Endothelial cell of umbilical vein (primary cell): Measurements from ENCODE around the gene NFS1. TPM values are rescaled to one million over a fixed set of nuclear protein-coding genes. Genes with fewer than 3 reads are reported as not detected.
A peak's percentile ranks its signal among the peaks of the same experiment; 100 is the strongest.

ENCODE experiments used
- BruUV-seq: library from RNA; stranded (reverse); fragments of 400-500 nt; replicated peaks from 2 replicates; lab custom pipeline; 2021; lab: Mats Ljungman, UMichigan
- CTCF ChIA-PET: fragments of 300-600, 350-600 bp; sonication (Branson Sonifier 250); formaldehyde crosslinking; loops from one replicate; lab custom pipeline; 2021; ENCODE audit warnings: antibody characterized with exemption, inconsistent platforms; lab: Charles Lee
- POLR2A ChIA-PET: fragments of 300-600, 350-600 bp; sonication (Branson Sonifier 250); formaldehyde crosslinking; loops from one replicate; lab custom pipeline; 2021; ENCODE audit warnings: antibody characterized with exemption, inconsistent platforms; lab: Charles Lee
- DNase-seq: peaks from one replicate; pipeline ENCODE4 v3.0.0-alpha.2; 2011; ENCODE audit warnings: low read depth, low spot score
- FAIRE-seq: peaks from 2 replicates; lab custom pipeline; 2011; peaks lifted over from hg19 to GRCh38; lab: Jason Lieb, UNC
- H2AFZ ChIP-seq: 2 replicates; pipeline ENCODE4 v1.6.0; 2012; ENCODE audit warnings: low read depth, low read length, control low read depth, inconsistent platforms
- H3K27ac ChIP-seq: 2 replicates; pipeline ENCODE4 v1.5.1; 2011; ENCODE audit warnings: low read depth, mild to moderate bottlenecking, control low read depth, low read length, moderate library complexity; ENCODE audit not compliant: insufficient read depth
- H3K27me3 ChIP-seq, 2 experiments: 2 replicates each; pipeline versions ENCODE4 v1.6.0 to v1.6.1; 2011; ENCODE audit warnings: low read length in 2 of 2, mixed read lengths in 1 of 2; ENCODE audit not compliant: control insufficient read depth in 2 of 2, insufficient read depth in 2 of 2
- H3K36me3 ChIP-seq, 2 experiments: 2 replicates in 1 of 2; 3 replicates in 1 of 2; pipeline ENCODE4 v1.5.1; 2011; ENCODE audit warnings: low read length in 2 of 2, mild to moderate bottlenecking in 1 of 2, moderate library complexity in 1 of 2; ENCODE audit not compliant: control insufficient read depth in 2 of 2, insufficient read depth in 2 of 2; ENCODE audit errors: extremely low read depth in 1 of 2
- H3K4me1 ChIP-seq: 3 replicates; pipeline ENCODE4 v1.5.1; 2011; ENCODE audit warnings: mild to moderate bottlenecking, low read length; ENCODE audit not compliant: control insufficient read depth, insufficient read depth; ENCODE audit errors: extremely low read depth
- H3K4me2 ChIP-seq: 2 replicates; pipeline ENCODE4 v1.6.1; 2011; ENCODE audit warnings: low read length, control low read depth, mixed read lengths; ENCODE audit not compliant: insufficient read depth
- H3K4me3 ChIP-seq, 3 experiments: fragments of 200-600 bp in 1 of 3; sonication (generic), shearing (Covaris generic) in 1 of 3; replicated peaks in 1 of 3; 2 replicates each; pipeline ENCODE4 v1.5.1; 2011 to 2016; ENCODE audit warnings: control low read depth in 3 of 3, low read length in 3 of 3, mild to moderate bottlenecking in 2 of 3, inconsistent platforms in 1 of 3, low read depth in 1 of 3, moderate library complexity in 1 of 3; ENCODE audit not compliant: insufficient read depth in 1 of 3
- H3K79me2 ChIP-seq: 2 replicates; pipeline ENCODE4 v1.6.0; 2012; ENCODE audit warnings: low read length, inconsistent platforms; ENCODE audit not compliant: control insufficient read depth, insufficient read depth
- H3K9ac ChIP-seq: replicated peaks from 2 replicates; pipeline ENCODE3; 2011; ENCODE audit warnings: low read length, control low read depth; ENCODE audit not compliant: insufficient read depth; ENCODE audit errors: extremely low read depth
- H3K9me1 ChIP-seq: replicated peaks from 3 replicates; pipeline ENCODE4 v1.6.0; 2011; ENCODE audit warnings: mild to moderate bottlenecking, low read length; ENCODE audit not compliant: control insufficient read depth, insufficient read depth; ENCODE audit errors: extremely low read depth
- H3K9me3 ChIP-seq: replicated peaks from 2 replicates; pipeline ENCODE4 v1.5.1; 2012; ENCODE audit warnings: low read length, inconsistent platforms; ENCODE audit not compliant: control insufficient read depth, insufficient read depth
- H4K20me1 ChIP-seq: replicated peaks from 2 replicates; pipeline ENCODE3; 2011; ENCODE audit warnings: mild to moderate bottlenecking, low read length; ENCODE audit not compliant: control insufficient read depth, insufficient read depth; ENCODE audit errors: extremely low read depth
- EZH2 ChIP-seq: IDR thresholded peaks from 2 replicates; pipeline ENCODE4 v1.6.1; 2012; ENCODE audit warnings: borderline replicate concordance, low read depth, mild to moderate bottlenecking, moderate library complexity, low read length, inconsistent platforms; ENCODE audit not compliant: severe bottlenecking
- FOS ChIP-seq: IDR thresholded peaks from 2 replicates; pipeline ENCODE4 v1.6.1; 2011; ENCODE audit warnings: mild to moderate bottlenecking, low read length, moderate library complexity, borderline replicate concordance; ENCODE audit not compliant: insufficient read depth
- GATA2 ChIP-seq: IDR thresholded peaks from 2 replicates; pipeline ENCODE4 v1.7.0; 2011; ENCODE audit warnings: low read depth, mild to moderate bottlenecking, moderate library complexity, mixed read lengths, low read length; ENCODE audit not compliant: insufficient read length, insufficient read depth
- JUN ChIP-seq: IDR thresholded peaks from 2 replicates; pipeline ENCODE4 v1.6.1; 2011; ENCODE audit warnings: borderline replicate concordance, low read depth; ENCODE audit not compliant: insufficient read length, insufficient read depth
- MYC ChIP-seq: IDR thresholded peaks from one replicate; pipeline ENCODE4 v1.6.1; 2011; ENCODE audit warnings: mild to moderate bottlenecking, low read depth, low read length
- POLR2A ChIP-seq: IDR thresholded peaks from 2 replicates; pipeline ENCODE4 v1.6.1; 2012; ENCODE audit warnings: low read depth, mild to moderate bottlenecking, control low read depth, low read length
- POLR2AphosphoS5 ChIP-seq: IDR thresholded peaks from 2 replicates; pipeline ENCODE4 v1.6.1; 2012; ENCODE audit warnings: low read depth, mild to moderate bottlenecking, control low read depth, low read length, moderate library complexity; ENCODE audit not compliant: insufficient read depth
- dilution Hi-C: fragments of 300-500 bp; cut with MboI; formaldehyde crosslinking; loops from one replicate; pipeline ENCODE4 v1.15.0; 2019; ENCODE audit warnings: low sequenced_read_pairs; ENCODE audit not compliant: extremely low pct_ligation_motif_present
- intact Hi-C: fragments of 100-400 bp; cut with micrococcal nuclease; formaldehyde crosslinking; loops from one replicate; pipeline ENCODE4 v1.10.0; 2022
- polyA plus RNA-seq, 4 experiments: library from polyadenylated mRNA; depleted of rRNA in 3 of 4; stranded (reverse) in 3 of 4; unstranded in 1 of 4; fragments of >200 nt; gene quantifications; 2 replicates each; pipeline versions ENCODE4 v1.2.1 to v1.2.3, GENCODE V29; 2011 to 2012; ENCODE audit warnings: missing spikeins in 1 of 4
- total RNA-seq: library from RNA; stranded (reverse); gene quantifications from 2 replicates; pipeline ENCODE4 v1.2.3, GENCODE V29; 2021
- TF ChIP-seq, protein P1 (sequence below), 2 donors: IDR thresholded peaks; 1 replicate in 1 of 2; 2 replicates in 1 of 2; pipeline ENCODE4 v1.5.1; 2011; ENCODE audit warnings: low read length in 2 of 2, mild to moderate bottlenecking in 2 of 2, moderate library complexity in 2 of 2, control low read depth in 1 of 2, inconsistent platforms in 1 of 2, low read depth in 1 of 2; ENCODE audit not compliant: insufficient read depth in 1 of 2; ENCODE audit errors: extremely low read depth in 1 of 2
- TF ChIP-seq, protein P2 (sequence below): IDR thresholded peaks from 2 replicates; pipeline ENCODE4 v1.6.1; 2011; ENCODE audit not compliant: insufficient read depth, insufficient read length

The NFS1 gene
- total and polyA plus RNA-seq, 2 donors (not counting 3 experiments of a cell fraction or from before 2014, with no cell fraction given), result 25.1 to 28.4 TPM

DNA sequence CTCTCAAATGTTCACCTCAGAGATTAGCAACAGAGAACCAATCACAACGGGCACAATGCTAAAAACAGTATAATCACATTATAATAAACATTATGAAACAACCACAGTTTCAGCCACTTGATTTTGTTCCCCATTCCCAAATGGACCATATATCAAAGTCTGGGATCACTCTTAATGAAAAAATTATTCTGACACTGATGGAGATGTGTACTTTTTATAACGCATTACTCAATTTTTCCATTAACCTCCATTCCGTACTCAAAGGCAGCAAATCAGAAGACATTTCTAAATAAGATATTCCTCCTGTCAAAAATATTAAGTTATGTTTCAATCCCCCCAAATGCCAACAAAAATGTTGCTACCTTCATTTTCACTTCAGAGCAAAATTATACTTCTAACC is 37.2 kb downstream of the NFS1 start:
- Histone ChIP-seq H3K9ac (peak overlapping the region; percentile 34), H4K20me1 (peaks cover 18% of the 10 kb centered on the region), H3K79me2 (peaks cover 75% of the 10 kb centered on the region), H3K27ac (no peak overlapping the region), H3K4me2 (peak overlapping the region; percentile 77), H3K27me3 (no peaks in the 10 kb centered on the region), H3K9me3 (no peaks in the 10 kb centered on the region), H2AFZ (no peak overlapping the region), H3K4me1 (peaks cover 19% of the 10 kb centered on the region), H3K9me1 (no peaks in the 10 kb centered on the region), H3K4me3 (peak overlapping the region in 1 of 3 experiments; percentile 81), H3K36me3 (peaks cover 0 to 5% of the 10 kb centered on the region in 2 experiments)
- no TSS peak for BruUV-seq
- TF ChIP-seq FOS, result no peak
- ChIA-PET POLR2A (interaction anchor here (1.1 kb wide), 1 partner anchor 38 kb away, joined by 3 read pairs; the partner anchor contains the start of genes NFS1 and ROMO1), CTCF (interaction anchor here (1.2 to 2.1 kb wide), 2 partner anchors 10 to 43 kb away, joined by 3 to 8 read pairs; no protein-coding TSS in a partner anchor)
- dilution Hi-C loops (no loop called here), intact Hi-C loops (loop anchor here (5.0 kb wide), 1 partner anchor 80 kb away; the partner anchor contains the start of gene RBM39)
- FAIRE-seq (no peak), DNase-seq (peak; percentile 43)

DNA sequence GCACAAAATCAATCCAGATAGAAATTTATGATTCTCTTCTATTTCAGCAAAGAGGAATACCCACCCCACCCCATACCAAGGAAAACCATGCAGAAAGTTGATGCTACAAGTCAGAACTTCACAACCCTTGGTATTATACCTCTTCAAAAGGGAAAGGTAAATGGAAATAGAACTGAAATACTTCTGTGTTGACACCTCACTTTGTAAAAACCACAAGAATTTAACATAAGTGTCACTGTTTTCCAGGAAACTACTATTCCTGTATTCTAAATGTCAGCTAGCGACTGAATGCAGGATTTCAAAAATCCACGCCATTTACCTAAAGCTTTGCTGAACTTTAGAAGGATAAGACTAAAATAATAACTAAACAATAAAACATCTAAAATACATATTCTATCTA is 38.1 kb downstream of the NFS1 start:
- Histone ChIP-seq H3K9ac (peak overlapping the region; percentile 34), H4K20me1 (peaks cover 18% of the 10 kb centered on the region), H3K4me3 (peak overlapping the region in 1 of 3 experiments; percentile 81), H3K4me2 (peak overlapping the region; percentile 77), H3K27ac (no peak overlapping the region), H3K9me1 (no peaks in the 10 kb centered on the region), H3K27me3 (no peaks in the 10 kb centered on the region), H3K36me3 (peaks cover 0 to 5% of the 10 kb centered on the region in 2 experiments), H3K4me1 (peaks cover 19% of the 10 kb centered on the region), H3K79me2 (peaks cover 84% of the 10 kb centered on the region), H2AFZ (no peak overlapping the region), H3K9me3 (no peaks in the 10 kb centered on the region)
- CTCF ChIA-PET, result interaction anchor here (0.6 to 2.1 kb wide), 4 partner anchors 9 to 214 kb away, joined by 3 to 8 read pairs (median 3); no protein-coding TSS in a partner anchor
- intact Hi-C loops (loop anchor here (5.0 kb wide), 1 partner anchor 81 kb away; the partner anchor contains the start of gene RBM39), dilution Hi-C loops (no loop called here)
- TF ChIP-seq EZH2, result no peak
- no peak for TF ChIP-seq GATA2
- TF ChIP-seq MYC, result no peak
- no peak for TF ChIP-seq FOS
- TF ChIP-seq POLR2A, result no peak
- TF ChIP-seq POLR2AphosphoS5, result no peak
- no peak for TF ChIP-seq JUN
- TF ChIP-seq, protein P1, sequence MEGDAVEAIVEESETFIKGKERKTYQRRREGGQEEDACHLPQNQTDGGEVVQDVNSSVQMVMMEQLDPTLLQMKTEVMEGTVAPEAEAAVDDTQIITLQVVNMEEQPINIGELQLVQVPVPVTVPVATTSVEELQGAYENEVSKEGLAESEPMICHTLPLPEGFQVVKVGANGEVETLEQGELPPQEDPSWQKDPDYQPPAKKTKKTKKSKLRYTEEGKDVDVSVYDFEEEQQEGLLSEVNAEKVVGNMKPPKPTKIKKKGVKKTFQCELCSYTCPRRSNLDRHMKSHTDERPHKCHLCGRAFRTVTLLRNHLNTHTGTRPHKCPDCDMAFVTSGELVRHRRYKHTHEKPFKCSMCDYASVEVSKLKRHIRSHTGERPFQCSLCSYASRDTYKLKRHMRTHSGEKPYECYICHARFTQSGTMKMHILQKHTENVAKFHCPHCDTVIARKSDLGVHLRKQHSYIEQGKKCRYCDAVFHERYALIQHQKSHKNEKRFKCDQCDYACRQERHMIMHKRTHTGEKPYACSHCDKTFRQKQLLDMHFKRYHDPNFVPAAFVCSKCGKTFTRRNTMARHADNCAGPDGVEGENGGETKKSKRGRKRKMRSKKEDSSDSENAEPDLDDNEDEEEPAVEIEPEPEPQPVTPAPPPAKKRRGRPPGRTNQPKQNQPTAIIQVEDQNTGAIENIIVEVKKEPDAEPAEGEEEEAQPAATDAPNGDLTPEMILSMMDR (IDR thresholded peaks at IDR 0.05; ENCODE audit: extremely low read depth in 1 of 2, insufficient read depth in 1 of 2, low read depth in 1 of 2, low read length in 2 of 2), result no peak
- TF ChIP-seq, protein P2, sequence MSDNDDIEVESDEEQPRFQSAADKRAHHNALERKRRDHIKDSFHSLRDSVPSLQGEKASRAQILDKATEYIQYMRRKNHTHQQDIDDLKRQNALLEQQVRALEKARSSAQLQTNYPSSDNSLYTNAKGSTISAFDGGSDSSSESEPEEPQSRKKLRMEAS, result no peak
- BruUV-seq, result no TSS peak
- FAIRE-seq (no peak), DNase-seq (no peak)
- POLR2A ChIA-PET, result interaction anchor here (1.1 kb wide), 1 partner anchor 38 kb away, joined by 3 read pairs; the partner anchor contains the start of genes NFS1 and ROMO1
